Esophagus muscularis mucosa (tissue), 4 donors: ENCODE results near the gene PDE6D. TPM values are rescaled to one million over a fixed set of nuclear protein-coding genes. Genes with fewer than 3 reads are reported as not detected.

ENCODE experiments used
- DNase-seq: peaks from one replicate; pipeline ENCODE4 v3.0.0-alpha.2; 2017; ENCODE audit errors: extremely low spot score
- H3K27ac ChIP-seq, 4 donors: fragments of 200-600 bp; sonication (generic); replicated peaks in 1 of 4; 1 replicate in 3 of 4; 2 replicates in 1 of 4; pipeline ENCODE4 v1.5.1; 2016 to 2019; ENCODE audit warnings: mild to moderate bottlenecking in 1 of 4
- H3K27me3 ChIP-seq, 4 donors: fragments of 200-600 bp; sonication (generic); one replicate each; pipeline versions ENCODE4 v1.5.1 to v1.6.0; 2016 to 2019
- H3K36me3 ChIP-seq, 4 donors: fragments of 200-600 bp; sonication (generic); one replicate each; pipeline ENCODE4 v1.5.1; 2016 to 2019
- H3K4me1 ChIP-seq, 4 donors: fragments of 200-600 bp; sonication (generic); one replicate each; pipeline ENCODE4 v1.5.1; 2016 to 2019
- H3K4me3 ChIP-seq, 4 donors: fragments of 200-600 bp; sonication (generic); 1 replicate in 2 of 4; 2 replicates in 2 of 4; pipeline ENCODE4 v1.5.1; 2016 to 2019; ENCODE audit warnings: mild to moderate bottlenecking in 4 of 4, moderate library complexity in 1 of 4
- H3K9me3 ChIP-seq, 4 donors: fragments of 200-600 bp; sonication (generic); 1 replicate in 3 of 4; 2 replicates in 1 of 4; pipeline ENCODE4 v1.5.1; 2016 to 2019
- CTCF ChIP-seq, 3 experiments: fragments of 200-600 bp in 2 of 3; fragments of 450-650 bp in 1 of 3; sonication (generic) in 2 of 3; IDR thresholded peaks; one replicate each; pipeline ENCODE4 v1.5.1; 2017 to 2019; ENCODE audit warnings: antibody characterized with exemption in 3 of 3, mild to moderate bottlenecking in 2 of 3, moderate library complexity in 1 of 3
- EP300 ChIP-seq: sonication (generic); formaldehyde crosslinking; IDR thresholded peaks from one replicate; pipeline ENCODE4 v1.6.1; 2017; ENCODE audit warnings: antibody characterized with exemption
- POLR2A ChIP-seq: fragments of 450-650 bp; IDR thresholded peaks from one replicate; pipeline ENCODE4 v1.6.1; 2017; ENCODE audit warnings: antibody characterized with exemption, moderate library complexity, mild to moderate bottlenecking, low read depth
- POLR2AphosphoS5 ChIP-seq, 2 donors: sonication (generic); formaldehyde crosslinking; IDR thresholded peaks; one replicate each; pipeline ENCODE4 v1.6.1; 2017; ENCODE audit warnings: antibody characterized with exemption in 2 of 2
- WGBS: methylation state at CpG from one replicate; pipeline ENCODE4 v1.1.5; 2018; 5-methylcytosine and 5-hydroxymethylcytosine counted together
- intact Hi-C: fragments of 100-400 bp; cut with DNase I; formaldehyde crosslinking; loops from one replicate; pipeline ENCODE4 v1.15.1; 2023
- small RNA-seq, 3 donors: library from RNA; depleted of rRNA; stranded (forward); fragments of <200 nt; gene quantifications; one replicate each; pipeline ENCODE3, GENCODE V24; 2016
- total RNA-seq, 4 donors: library from RNA; depleted of rRNA; stranded (reverse); fragments of >200 nt; gene quantifications; one replicate each; pipeline versions ENCODE4 v1.1.0 to v1.2.1, GENCODE V29; 2016

PDE6D gene
- total RNA-seq, 4 donors from 2014 or later: 28.2 to 33.8 (median 30.0) TPM

GRCh38 chr2:231684314-231685223 is 96.5 kb downstream of the PDE6D start:
- intact Hi-C loops: no loop called here
- H3K36me3 ChIP-seq: no peaks in the 10 kb centered on the region
- no peaks in the 10 kb centered on the region for H3K9me3 ChIP-seq
- 75% methylated on average over 10 of the region's 22 CpGs for WGBS
- peaks cover 8 to 44% (median 27%) of the 10 kb centered on the region in 4 donors for H3K4me1 ChIP-seq
- no peak for DNase-seq
- peak overlapping the region in 1 of 4 donors; percentile 24 for H3K27ac ChIP-seq
- TF ChIP-seq POLR2A: no peak
- peak in 1 of 2 donors; percentile 18 for TF ChIP-seq POLR2AphosphoS5 (IDR thresholded peaks at IDR 0.05)
- H3K4me3 ChIP-seq: no peak overlapping the region
- no peaks in the 10 kb centered on the region for H3K27me3 ChIP-seq

- DNase-seq: no peak
- no peaks in the 10 kb centered on the region for H3K36me3 ChIP-seq
- peaks cover 8 to 44% (median 27%) of the 10 kb centered on the region in 4 donors for H3K4me1 ChIP-seq
- TF ChIP-seq POLR2A (no peak), CTCF (IDR thresholded peaks at IDR 0.05) (no peak), EP300 (no peak), POLR2AphosphoS5 (IDR thresholded peaks at IDR 0.05) (no peak)
- no peaks in the 10 kb centered on the region for H3K9me3 ChIP-seq
- H3K27ac ChIP-seq: peak overlapping the region in 1 of 4 donors; percentile 24
- 85% methylated on average over 5 of the region's 8 CpGs for WGBS
- H3K27me3 ChIP-seq: no peaks in the 10 kb centered on the region
- H3K4me3 ChIP-seq: no peak overlapping the region
- intact Hi-C loops: no loop called here
Observed at GRCh38 chr2:231683292-231684235, 97.5 kb downstream of the PDE6D start.

GRCh38 chr2:231682603-231683291 is 98.3 kb downstream of the PDE6D start:
- Histone ChIP-seq H3K27me3 (no peaks in the 10 kb centered on the region), H3K4me3 (no peak overlapping the region), H3K36me3 (no peaks in the 10 kb centered on the region), H3K4me1 (peaks cover 10 to 48% (median 30%) of the 10 kb centered on the region in 4 donors), H3K9me3 (no peaks in the 10 kb centered on the region), H3K27ac (peak overlapping the region in 2 of 4 donors; percentile 24 to 90)
- no peak for TF ChIP-seq CTCF (IDR thresholded peaks at IDR 0.05)
- no peak for TF ChIP-seq EP300
- no peak for TF ChIP-seq POLR2AphosphoS5 (IDR thresholded peaks at IDR 0.05)
- no peak for TF ChIP-seq POLR2A
- intact Hi-C loops: no loop called here
- DNase-seq: no peak
- WGBS: 85% methylated on average over 7 of the region's 11 CpGs

Small RNA genes within 50 kb of the gene (small RNA-seq; reads per million reads assigned to genes)
- 0 reads per million in 3 donors for gene AC073476.4
- 0 reads per million in 3 donors for gene RF00015

Other genes starting within 250 kb of the PDE6D start
- not detected for gene TEX44, start 188.4 kb downstream of the PDE6D start, total RNA-seq
- gene PTMA, start 72.8 kb downstream of the PDE6D start, total RNA-seq: 100 to 1,000 TPM; 571 to 894 (median 806) TPM
- 10 to 100 TPM; 16.7 to 31.0 (median 24.6) TPM for gene COPS7B, start 5.2 kb upstream of the PDE6D start, total RNA-seq
- gene NPPC, start 145.1 kb upstream of the PDE6D start, total RNA-seq: under 1 TPM in 2 of 4 donors, not detected in 2; 0.66 to 0.98 TPM
- 10 to 100 TPM; 16.1 to 26.7 (median 22.0) TPM for gene DIS3L2, start 180.4 kb upstream of the PDE6D start, total RNA-seq